ENCODE measurements around the gene STXBP5.
A peak's percentile ranks its signal among the peaks of the same experiment; 100 is the strongest.

The STXBP5 gene

DNA sequence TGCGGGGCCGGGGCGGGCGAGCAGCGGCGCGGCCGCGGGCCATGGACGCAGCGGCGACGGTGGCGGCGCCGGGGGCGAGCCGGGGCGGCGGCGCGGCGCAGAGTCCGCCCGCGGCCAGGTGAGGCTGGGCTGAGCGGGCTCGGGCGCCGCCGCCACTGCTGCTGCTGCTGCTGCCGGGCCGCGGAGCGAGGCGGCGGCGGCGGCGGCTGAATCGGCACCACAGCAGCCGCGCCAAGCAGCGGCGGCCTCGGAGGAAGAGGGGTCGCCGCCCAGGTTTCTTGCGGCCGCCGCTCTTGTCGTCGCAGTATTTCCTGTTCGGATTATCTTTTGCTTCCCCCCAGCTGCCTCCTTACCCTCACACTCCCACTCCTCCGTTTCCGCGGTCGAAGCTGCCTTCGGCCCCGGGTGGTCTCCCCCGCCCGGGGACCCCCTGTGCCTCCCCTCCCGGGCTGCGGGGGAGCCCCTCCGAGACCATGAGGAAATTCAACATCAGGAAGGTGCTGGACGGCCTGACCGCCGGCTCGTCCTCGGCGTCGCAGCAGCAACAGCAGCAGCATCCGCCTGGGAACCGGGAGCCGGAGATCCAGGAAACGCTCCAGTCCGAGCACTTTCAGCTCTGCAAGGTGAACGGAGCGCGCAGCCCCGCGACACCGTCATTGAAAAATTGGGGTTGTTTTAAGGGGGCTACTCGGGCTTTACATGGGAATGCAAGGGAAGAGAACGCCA, at the start of gene STXBP5:
TSS of gene STXBP5 (plus strand) at position 358 of the 726 bp plus-strand sequence. CDS start at position 474, 116 bp downstream.
- peak; percentile 35 for DNase-seq

DNA sequence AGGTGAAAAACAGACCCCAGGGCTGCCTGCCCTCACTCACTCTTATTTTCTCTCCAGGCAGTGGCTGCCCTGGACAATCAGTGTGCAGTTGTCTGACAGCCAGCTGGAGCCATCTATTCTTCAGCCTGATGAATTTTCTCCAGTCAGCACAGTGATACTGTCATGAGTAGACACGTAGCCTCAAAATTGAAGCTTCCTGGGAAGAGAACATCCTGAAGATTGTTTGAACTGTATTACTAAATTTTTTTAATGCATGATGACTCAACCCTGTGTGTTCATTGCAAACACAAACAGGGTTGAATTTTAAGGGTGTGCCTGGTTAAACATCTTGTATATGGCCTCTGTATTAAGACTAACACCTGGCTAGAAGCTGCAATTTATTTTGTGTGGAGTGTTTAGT, 49.8 kb upstream of the STXBP5 start:
- no peak for DNase-seq

DNA sequence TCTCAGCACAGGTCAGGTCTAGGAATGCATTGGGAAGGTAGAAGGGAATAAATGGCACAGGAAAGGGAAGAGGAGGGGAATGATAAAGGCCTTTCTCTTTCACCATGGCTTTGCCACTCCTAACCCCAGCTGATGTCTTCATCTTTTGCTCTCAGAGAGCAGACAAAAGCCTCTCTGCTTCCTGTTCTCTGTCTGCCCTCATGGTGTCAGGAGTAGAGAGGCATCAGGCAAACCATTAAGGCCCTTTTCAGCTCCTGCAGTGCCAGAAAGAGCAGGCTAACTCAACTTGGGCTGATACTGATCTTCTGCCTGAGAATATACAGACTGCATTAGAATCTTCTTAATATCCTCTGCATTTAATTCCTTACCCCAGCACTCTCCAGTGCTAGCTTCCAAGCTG, 48.0 kb upstream of the STXBP5 start:
- no peak for DNase-seq

DNA sequence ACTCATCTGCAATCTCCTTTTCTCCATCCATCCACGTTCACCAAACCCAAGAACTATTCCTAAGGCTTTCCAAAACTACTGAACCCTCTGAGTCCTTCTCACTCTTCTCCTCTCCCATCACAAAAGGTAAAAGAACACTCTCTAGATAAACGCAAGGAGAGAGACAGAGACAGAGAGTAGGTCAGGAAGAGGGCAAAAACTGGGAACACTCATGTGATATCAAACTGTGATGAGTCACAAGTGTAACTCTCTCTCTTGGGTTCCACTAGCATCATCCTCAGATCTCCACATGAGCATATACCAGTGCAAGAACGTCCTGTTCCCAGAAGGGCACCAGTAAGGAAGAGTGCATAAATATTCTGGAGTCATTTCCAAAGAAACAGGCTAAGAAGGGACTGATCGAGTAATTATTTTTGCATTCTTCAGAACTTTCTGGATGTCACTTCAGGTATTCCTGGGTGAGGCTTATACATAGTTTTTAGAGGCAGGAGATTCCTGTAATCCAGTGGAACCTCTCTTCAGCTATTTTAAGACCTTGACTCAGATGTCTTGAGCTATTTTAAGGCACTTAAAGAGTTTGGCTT, 47.3 kb upstream of the STXBP5 start:
- no peak for DNase-seq

DNA sequence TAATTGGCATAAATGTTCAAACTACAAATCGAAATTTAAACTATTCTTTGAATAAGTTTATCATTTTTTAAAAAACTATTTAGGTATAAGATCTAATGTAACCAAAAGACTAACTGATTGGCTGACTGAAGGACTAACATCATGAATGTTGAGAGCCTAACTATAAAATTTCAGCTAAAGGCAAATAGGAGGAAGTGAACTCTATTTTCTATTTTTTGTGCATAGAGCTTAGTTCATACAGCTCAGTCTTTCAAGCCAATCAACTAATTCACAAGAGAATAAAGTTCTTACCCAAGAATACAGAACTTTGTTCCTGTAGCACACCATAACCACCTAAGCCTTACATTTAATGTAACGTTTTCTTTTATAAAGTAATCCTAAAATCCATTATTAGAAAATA, 46.3 kb upstream of the STXBP5 start:
- DNase-seq: no peak

DNA sequence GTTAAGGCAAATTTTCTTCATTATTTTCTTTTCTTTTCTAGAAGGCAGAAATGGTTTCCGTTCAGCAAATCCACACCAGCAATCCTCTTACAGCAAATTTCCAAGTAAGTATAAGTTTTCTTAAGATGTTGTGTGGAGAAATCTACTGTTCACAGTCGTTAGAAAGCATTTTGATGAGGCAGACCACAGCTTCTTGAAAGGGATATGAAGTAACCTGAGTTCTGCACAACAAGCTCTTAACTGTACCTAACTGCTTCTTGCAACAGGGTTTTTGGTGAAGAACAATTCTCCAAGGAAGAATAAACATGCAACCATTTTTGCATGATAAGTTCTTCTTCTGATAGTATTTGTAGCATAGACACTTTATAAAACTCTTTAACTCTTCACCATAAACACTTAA, 45.3 kb upstream of the STXBP5 start:
- no peak for DNase-seq

DNA sequence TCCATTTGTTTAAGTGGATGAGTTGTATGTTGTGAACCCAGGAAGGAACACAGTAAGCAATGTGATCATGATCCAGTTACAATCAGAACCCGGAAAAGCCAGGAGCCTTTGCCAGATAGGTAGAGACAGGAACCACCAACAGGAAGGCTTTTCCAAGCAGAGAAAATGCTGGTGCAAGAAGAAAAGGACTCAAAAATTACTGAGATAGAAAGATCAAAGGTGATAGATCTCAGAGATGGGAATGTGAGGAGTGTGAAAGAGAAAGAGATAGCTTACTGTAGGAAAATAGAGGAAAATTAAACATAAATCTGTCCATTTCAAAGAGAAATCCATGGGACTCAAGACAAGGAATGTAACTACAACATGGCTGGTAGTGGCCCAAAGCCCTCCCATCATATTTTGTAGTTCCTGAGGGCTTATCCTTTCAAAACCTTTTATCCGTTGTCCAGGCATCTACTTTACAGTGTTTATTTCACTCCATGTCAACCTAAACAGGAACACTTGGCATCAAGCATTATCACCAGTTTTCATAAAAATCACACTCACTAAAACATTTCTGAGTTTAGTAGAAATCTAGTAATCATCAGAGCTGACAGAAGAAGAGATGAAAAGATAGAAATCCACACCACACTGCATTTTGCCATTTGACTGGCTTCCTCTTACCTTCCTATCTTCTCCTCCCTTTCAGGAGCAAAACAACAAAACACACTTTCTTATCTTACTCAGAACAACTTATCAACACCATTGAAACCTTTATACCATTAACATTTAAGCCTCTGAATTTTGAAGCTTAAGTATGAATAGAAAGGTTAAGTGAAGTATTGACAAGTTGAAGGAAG, 44.5 kb upstream of the STXBP5 start:
- DNase-seq: no peak

DNA sequence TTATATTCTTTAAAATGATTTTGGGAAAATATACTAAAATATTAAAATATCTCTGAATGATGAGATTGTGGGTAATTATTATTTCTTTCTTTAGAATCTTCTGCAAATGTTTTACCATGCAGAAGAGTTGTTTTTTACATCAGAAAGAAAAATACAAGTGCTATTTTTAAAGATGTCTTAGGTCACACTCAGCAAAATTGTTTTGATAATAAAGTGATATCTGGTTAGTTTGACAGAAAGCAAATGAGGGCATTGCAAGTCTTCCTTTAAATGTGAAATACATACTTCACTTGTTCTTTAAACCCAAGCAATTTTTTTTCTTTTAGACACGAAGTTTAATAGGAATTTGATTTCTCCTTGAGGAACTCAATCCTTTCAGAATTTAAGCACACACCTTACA, 43.6 kb upstream of the STXBP5 start:
- no peak for DNase-seq

DNA sequence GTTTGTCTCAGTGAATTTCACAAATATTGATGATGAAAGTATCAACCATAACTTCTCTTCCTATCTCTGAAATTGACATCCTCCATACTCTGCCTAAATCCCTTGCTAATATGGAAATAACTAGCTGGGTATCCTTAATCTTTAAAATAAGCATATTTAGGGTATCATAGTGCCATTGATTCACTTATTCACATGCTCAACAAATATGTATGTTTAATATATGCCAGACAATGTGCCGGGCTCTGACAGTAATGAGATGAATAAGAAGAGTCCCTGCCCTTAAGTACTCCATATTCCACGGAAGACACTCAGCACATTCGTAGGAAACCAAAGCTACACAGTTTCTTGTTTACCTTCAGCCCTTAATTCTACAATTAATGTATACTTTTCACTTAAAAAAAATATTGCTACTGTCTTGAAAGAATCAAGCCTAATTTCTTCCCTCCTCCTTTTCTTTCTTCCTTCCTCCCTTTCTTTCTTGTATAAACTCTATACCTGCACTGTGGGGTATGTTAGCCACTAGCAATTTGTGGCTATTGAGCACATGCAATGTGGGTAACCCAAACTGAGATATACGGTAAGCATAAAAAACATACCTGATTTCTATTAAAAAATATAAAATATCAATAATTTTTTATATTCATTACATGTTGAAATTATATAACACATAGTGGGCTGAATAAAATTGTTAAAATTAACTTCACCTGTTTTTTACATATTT, 42.8 kb upstream of the STXBP5 start:
- DNase-seq: no peak

DNA sequence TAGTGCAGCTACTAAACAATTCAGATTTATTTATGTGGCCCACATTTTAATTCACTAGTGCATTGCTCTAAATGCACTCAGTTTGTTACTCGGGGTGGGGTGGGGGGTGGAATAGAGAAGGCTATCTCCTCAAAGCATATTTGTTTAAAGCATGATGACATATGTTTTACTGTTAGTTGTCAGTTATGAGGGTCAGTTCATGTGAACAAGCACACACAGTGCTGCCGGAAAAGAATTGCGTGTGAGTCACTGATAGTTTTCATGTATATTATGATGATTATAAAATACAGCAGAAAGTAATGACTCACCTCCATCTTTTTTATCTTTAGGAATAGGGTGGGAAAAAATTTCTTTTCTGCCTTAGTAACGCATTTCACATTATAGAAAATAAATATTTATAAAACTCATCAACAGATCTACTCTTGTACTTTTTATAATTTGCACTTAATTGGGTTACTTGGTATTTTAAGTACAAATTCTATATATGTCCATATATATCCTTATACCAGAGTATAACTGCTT, 42.2 kb upstream of the STXBP5 start:
- DNase-seq: no peak

DNA sequence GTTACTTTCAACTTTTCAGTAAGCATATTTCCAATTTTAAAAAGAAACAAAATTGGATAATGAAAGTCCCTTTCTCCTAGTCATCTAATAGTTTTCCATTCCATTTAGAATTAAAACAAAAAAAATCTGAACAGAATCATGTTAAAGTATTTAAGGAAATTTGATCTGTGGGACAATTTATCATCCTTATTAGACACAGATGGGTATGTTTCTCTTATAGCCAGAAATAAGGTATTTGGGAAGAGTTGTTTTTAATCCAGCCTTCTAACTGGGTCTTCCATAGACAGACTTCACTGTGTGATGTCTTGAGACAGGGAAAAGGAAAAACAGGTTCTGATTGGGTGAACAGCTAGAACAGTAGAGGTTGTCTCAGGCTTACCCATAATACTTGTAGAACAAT, 39.5 kb upstream of the STXBP5 start:
- no peak for DNase-seq

DNA sequence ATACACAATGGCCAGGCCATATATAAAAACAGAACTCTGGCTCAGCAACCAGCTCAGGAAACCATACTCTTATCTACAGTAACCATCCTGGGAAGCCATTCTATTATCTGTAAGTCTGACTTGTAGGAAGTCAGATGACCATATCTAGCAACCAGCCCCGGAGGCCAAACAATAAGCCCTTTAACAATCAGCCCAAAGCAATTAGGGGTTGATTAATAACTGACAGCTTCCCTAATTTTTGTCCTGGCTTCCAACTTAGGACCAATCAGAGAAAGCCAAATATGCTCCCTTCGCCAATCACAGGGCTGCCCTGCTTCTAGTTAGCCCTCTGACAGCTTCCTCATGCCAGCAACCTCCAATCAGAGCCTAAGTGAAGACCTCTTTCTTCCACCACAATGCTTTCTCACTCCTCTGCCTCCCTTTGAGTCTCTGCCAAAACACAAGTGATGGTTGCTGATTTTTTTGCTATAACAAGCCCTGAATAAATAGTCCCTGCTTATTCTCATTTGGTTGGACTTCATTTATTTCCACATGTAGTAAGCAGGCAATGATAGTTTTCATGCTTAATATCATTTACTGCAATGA, 37.8 kb upstream of the STXBP5 start:
- DNase-seq: no peak

DNA sequence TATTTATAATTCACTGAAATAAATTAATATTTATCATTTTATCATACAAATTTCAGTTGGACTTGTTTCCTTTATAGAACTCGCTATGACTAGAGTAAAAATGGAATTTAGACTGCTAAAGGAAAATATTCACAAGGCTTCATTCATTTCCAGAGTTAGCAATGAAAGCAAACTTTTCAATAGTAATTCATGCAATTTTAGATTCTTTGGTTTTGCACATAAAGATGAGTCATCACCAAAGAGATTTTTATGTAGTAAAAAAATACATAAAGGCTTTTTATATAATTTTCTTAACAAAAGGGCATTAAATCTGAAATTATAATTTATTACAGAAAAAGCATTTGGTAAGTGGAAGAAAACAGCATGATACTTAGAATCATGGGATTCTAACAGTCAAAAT, 37.2 kb upstream of the STXBP5 start:
- no peak for DNase-seq

DNA sequence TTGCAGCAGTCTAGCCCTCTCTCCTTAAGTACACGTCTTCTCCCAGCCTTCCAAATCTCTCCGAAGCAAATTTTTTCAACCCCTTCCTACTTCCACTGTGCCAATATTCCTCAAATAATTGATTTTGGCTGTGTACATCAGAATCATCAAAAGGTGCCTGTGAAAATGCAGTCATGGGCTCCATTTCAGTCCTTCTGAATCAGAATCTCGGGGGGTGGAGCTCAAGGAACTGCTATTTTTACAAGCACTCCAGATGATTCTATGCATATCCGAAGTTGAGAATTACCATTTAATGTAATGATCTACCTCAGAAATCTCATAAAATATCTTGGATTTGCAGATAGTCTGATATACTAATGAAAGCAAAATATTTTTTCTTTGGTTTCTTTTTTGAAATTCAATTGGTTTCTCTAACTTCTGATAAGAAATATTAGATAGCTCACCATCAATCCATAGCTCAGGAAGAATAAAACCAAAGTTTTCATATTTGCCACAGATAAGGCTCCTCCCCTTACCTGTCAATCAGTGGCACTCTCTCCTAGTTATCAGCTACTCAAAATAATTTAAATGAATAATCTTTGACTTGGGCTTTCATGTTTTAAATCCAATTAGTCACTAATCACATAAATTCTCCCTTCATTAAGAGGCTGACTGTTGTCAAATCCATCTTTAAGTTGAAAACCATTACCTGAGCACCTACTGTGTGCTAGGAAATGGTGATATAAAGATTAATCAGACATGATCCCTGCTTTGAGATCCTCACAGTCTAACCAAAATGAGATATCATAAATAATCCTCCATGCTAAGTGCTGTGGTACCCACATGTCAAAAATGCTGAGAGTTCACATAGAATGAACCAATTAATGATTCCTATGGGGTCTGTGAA, 36.4 kb upstream of the STXBP5 start:
- DNase-seq: no peak

DNA sequence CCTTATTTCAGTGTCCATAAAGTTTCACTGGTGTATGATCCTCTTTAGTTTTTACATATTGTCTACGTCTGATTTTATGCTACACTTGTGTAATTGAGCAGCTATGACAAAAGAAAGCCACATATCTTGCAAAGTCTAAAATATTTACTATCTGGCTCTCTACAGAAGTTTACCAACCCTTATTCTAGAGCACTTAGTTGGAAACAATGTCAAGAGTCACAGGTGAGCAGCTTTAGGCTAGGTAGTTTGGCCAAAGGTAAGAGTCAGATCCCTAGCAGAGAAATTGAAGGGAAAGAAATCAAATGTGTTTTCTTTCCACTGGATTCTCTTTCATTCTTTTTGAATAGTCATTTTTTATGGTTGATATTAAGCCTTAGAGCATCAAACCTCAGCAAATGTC, 34.7 kb upstream of the STXBP5 start:
- DNase-seq: no peak

DNA sequence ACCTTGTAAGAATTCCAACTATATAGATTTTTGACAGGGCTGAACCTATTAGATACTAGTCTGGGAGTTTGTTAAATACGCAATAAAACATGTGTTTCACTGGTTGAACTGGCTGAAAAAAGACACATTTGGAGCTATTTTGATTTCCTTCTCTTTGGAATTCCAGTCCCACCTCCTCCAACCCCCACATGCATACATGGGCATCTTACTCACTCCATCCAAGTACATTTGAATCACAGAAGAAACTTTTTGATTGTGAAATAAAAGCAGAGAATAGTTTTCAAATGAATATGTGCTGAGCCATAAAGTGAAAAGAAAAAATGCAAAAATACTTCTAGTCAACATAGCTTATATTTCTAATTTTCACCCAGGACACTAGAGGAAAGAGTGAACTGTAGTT, 33.9 kb upstream of the STXBP5 start:
- DNase-seq: no peak

DNA sequence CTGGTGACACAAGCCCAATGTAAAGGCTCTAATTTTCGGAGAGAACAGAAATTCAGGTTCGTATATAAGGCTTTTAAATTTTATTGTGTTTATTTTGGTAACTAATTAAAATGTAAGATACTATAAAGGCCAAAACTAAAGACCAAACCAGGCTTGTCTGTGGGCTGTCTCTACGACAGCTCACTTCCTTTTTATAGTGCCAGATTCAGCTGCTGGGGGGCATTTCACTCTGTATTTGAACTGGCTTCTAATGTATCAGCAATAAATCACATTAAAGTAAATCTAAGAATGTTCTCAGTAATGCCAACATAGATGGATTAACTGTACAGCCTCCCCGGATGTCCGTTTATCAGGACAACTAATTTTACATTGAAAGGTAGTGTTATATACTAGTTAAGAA, 31.1 kb upstream of the STXBP5 start:
- DNase-seq: no peak

DNA sequence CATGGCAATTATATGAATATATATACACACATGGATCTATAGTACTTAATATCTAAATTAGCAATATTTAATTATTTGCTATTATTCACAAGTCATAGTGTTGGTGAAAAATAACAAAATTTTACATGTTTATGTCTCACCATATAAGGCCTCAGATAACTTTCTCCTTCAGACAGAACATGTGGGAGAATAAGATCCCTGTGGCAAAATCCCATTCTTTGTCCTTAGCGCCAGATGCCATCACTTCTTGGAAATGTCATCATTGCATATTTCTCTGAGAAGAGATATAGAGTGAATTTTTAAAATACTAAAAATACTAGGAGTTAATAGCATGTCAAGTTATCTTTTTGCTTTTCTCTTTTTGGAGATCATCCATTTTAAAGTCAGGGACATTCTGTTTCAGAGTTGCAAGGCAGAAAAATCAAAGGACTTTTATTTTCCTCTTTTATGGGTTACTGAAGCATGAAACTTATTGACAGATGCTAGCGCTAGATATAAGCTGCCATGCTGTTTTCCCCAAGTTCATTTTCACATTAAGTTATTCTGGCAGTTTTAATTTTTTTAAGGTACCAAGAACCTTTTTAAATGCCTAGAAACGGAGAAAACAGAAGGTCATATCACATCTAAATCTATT, 30.4 kb upstream of the STXBP5 start:
- DNase-seq: no peak

DNA sequence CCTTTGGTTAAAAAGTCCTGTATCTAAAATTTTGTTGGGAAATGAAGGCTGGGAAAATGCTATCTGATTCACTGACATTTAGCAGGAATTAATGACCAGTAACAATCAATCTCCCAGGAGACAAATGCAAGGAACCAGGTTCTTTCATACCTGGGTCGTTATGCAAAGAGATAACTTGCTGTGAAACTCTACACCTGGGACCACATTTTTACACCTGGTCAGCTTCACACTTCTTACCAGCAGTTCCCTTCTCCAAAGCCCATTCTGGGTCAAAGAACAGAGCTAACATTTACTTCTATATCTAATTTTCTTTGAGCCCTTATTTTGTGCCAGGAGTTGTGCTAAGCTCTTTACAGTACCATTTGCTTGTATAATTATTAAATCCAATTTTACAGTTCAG, 27.4 kb upstream of the STXBP5 start:
- DNase-seq: no peak

DNA sequence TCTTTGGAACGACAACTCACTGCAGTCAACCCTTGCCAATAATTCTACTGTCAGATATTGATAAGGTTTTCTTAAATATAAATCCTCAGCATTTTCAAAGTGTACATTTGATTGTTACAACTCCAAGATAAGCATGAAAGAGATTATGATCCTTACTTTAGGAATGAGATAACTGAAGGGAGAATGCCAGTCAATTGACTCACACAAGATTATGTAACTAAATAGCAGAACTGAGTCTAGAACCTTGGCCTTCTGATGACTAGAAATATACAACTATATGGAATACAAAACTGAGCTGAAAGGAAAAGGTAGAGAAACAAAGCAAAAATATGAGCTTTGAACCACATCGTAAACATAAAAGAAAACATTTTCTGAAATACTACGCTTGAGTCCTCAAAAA, 26.9 kb upstream of the STXBP5 start:
- DNase-seq: no peak

DNA sequence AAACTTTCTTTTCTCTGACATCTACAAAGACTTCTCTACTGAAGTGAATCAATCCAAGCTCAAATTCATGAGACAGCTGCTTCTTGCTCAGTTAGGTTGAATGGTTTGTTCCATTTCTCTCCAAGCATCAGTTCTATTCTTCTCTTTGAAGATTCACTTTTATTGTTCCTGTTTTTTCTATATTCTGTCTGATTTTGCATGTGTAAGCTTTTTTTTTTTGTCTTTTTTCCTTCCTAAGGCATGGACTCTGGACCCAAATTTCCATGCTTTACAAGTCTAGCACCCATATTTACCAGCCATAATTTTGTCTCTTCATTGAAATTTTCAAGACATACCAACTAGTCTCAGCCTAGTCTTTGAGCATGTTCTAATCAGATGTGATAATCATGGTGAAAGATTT, 25.9 kb upstream of the STXBP5 start:
- DNase-seq: no peak
